Mesendoderm (in vitro differentiated cells): Measurements from ENCODE around the gene CTU1.

ENCODE experiments used
- DNase-seq: peaks from one replicate; pipeline ENCODE4 v3.0.0; 2013
- H2AK5ac ChIP-seq: 2 replicates; pipeline ENCODE4 v1.6.1; 2013; ENCODE audit warnings: low read length, inconsistent platforms
- H2BK120ac ChIP-seq: 2 replicates; pipeline ENCODE4 v1.6.1; 2013; ENCODE audit warnings: low read depth, mild to moderate bottlenecking, low read length, moderate library complexity, mixed read lengths
- H2BK15ac ChIP-seq: replicated peaks from 2 replicates; pipeline ENCODE4 v1.6.1; 2013; ENCODE audit warnings: low read depth, mild to moderate bottlenecking, moderate library complexity
- H2BK5ac ChIP-seq: 2 replicates; pipeline ENCODE4 v1.6.1; 2013; ENCODE audit warnings: low read length, inconsistent platforms
- H3K18ac ChIP-seq: 2 replicates; pipeline ENCODE4 v1.6.1; 2013; ENCODE audit warnings: mild to moderate bottlenecking, low read length, mixed read lengths
- H3K23ac ChIP-seq: one replicate; pipeline ENCODE4 v1.6.1; 2013; ENCODE audit warnings: low read length
- H3K27ac ChIP-seq: 2 replicates; pipeline ENCODE4 v1.5.1; 2013; ENCODE audit warnings: low read depth, mild to moderate bottlenecking, inconsistent platforms, low read length, moderate library complexity
- H3K27me3 ChIP-seq: 2 replicates; pipeline ENCODE4 v1.6.1; 2013; ENCODE audit warnings: low read length, control low read depth, mild to moderate bottlenecking, inconsistent platforms; ENCODE audit not compliant: insufficient read depth, poor library complexity
- H3K36me3 ChIP-seq: 2 replicates; pipeline ENCODE4 v1.6.1; 2013; ENCODE audit warnings: low read length, inconsistent platforms; ENCODE audit not compliant: control insufficient read depth, insufficient read depth
- H3K4ac ChIP-seq: one replicate; pipeline ENCODE4 v1.6.1; 2013; ENCODE audit warnings: low read depth, mild to moderate bottlenecking, low read length, moderate library complexity
- H3K4me1 ChIP-seq: 2 replicates; pipeline ENCODE4 v1.6.1; 2013; ENCODE audit warnings: low read depth, low read length, inconsistent platforms; ENCODE audit not compliant: control insufficient read depth
- H3K4me2 ChIP-seq: 2 replicates; pipeline ENCODE4 v1.6.1; 2013; ENCODE audit warnings: low read length
- H3K4me3 ChIP-seq: 2 replicates; pipeline ENCODE4 v1.5.1; 2013; ENCODE audit warnings: mild to moderate bottlenecking, low read length
- H3K56ac ChIP-seq: one replicate; pipeline ENCODE4 v1.6.1; 2013; ENCODE audit warnings: low read length
- H3K79me1 ChIP-seq: 2 replicates; pipeline ENCODE4 v1.6.1; 2013; ENCODE audit warnings: low read length, inconsistent platforms
- H3K79me2 ChIP-seq: 2 replicates; pipeline ENCODE4 v1.6.1; 2013; ENCODE audit warnings: mild to moderate bottlenecking, low read length; ENCODE audit not compliant: control insufficient read depth, insufficient read depth
- H3K9ac ChIP-seq: 2 replicates; pipeline ENCODE4 v1.6.1; 2013; ENCODE audit warnings: low read length, inconsistent platforms
- H4K5ac ChIP-seq: one replicate; pipeline ENCODE4 v1.6.1; 2013; ENCODE audit warnings: low read length
- H4K8ac ChIP-seq: one replicate; pipeline ENCODE4 v1.6.1; 2013; ENCODE audit warnings: low read depth, mild to moderate bottlenecking, control low read depth, low read length, moderate library complexity
- WGBS: extraction: QIAGEN DNeasy Blood & Tissue Kit; methylation state at CpG from one replicate; pipeline ENCODE4 v1.1.7; 2013; ENCODE audit warnings: low lambda C conversion rate, missing lambda C conversion rate; ENCODE audit not compliant: insufficient coverage; ENCODE audit errors: extremely low coverage; 5-methylcytosine and 5-hydroxymethylcytosine counted together

CTU1 gene

DNA sequence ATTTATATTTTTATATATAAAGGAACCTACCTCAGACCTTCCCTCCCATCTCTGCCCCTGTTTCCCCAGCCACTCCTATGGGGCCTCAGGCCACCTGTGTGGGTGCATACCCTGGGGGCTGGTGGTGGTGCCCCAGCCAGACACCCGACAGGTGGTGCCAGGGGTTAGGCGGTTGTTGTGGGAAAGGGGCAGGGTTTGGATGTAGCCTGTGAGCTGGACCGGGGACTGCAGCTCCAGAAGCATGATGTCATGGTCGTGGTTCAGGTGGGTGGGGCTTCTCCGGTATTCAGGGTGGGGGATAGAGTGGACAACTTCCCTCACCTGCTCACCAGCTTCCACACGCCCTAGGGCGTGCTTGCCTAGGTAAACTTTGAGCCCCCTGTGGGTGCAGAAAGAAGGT is 48.5 kb downstream of the CTU1 start:
- H3K79me2 ChIP-seq: no peaks in the 10 kb centered on the region
- H3K79me1 ChIP-seq: no peaks in the 10 kb centered on the region

DNA sequence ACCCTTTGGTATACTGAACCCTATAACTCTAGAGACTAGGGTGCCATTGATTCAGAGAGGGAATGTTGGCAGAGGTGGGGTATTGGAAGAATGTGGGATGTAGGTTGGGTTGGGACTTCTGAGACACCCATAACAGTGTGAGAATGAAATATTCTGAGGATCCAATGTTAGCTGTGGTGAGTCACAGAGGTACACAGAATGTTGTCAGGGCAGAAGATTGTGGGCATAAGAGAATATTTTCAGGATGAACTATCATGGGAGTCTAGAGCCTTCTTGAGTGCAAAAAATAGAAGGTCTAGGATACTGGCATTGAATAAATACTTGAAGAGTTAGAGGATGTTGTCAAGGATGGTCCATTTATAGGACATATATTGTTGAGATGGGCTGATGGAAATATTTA is 52.3 kb downstream of the CTU1 start:
- Histone ChIP-seq H3K79me2 (no peaks in the 10 kb centered on the region), H3K27ac (no peak overlapping the region)

More for the DNA sequence above, 48.5 kb downstream of the CTU1 start:
- DNase-seq: no peak
- Histone ChIP-seq H3K9ac (no peak overlapping the region), H3K18ac (no peak overlapping the region), H2BK15ac (no peak overlapping the region), H3K4me2 (no peak overlapping the region), H3K27me3 (no peaks in the 10 kb centered on the region), H3K4me1 (no peaks in the 10 kb centered on the region), H3K4me3 (no peak overlapping the region), H2AK5ac (no peak overlapping the region), H3K4ac (no peak overlapping the region), H2BK120ac (no peak overlapping the region), H3K36me3 (no peaks in the 10 kb centered on the region), H3K56ac (no peak overlapping the region), H4K5ac (no peak overlapping the region), H4K8ac (no peak overlapping the region), H3K23ac (no peak overlapping the region), H3K27ac (no peak overlapping the region), H2BK5ac (no peak overlapping the region)
- WGBS: no CpG with 5 or more reads among the region's 7 CpGs

More for the DNA sequence above, 52.3 kb downstream of the CTU1 start:
- no peak overlapping the region for H2BK15ac ChIP-seq
- H3K56ac ChIP-seq: no peak overlapping the region
- H3K27me3 ChIP-seq: no peaks in the 10 kb centered on the region
- H3K4ac ChIP-seq: no peak overlapping the region
- H3K9ac ChIP-seq: no peak overlapping the region
- H3K79me1 ChIP-seq: no peaks in the 10 kb centered on the region
- no peak overlapping the region for H4K8ac ChIP-seq
- no peak for DNase-seq
- H3K4me3 ChIP-seq: no peak overlapping the region
- H2BK120ac ChIP-seq: no peak overlapping the region
- H3K4me1 ChIP-seq: no peaks in the 10 kb centered on the region
- no peak overlapping the region for H4K5ac ChIP-seq
- no peak overlapping the region for H2AK5ac ChIP-seq
- no peak overlapping the region for H3K4me2 ChIP-seq
- H3K23ac ChIP-seq: no peak overlapping the region
- no peak overlapping the region for H3K18ac ChIP-seq
- no peaks in the 10 kb centered on the region for H3K36me3 ChIP-seq
- H2BK5ac ChIP-seq: no peak overlapping the region
